Mesendoderm (in vitro differentiated cells): Measurements from ENCODE around the gene SPATA33.
"Not testable (repeated sequence)": the region's sequence is repeated elsewhere in the genome, so short reads cannot be mapped to it uniquely, and the experiment has no call there.

Experiments used
- DNase-seq: peaks from one replicate; pipeline ENCODE4 v3.0.0; 2013
- H2AK5ac ChIP-seq: 2 replicates; pipeline ENCODE4 v1.6.1; 2013; ENCODE audit warnings: low read length, inconsistent platforms
- H2BK120ac ChIP-seq: 2 replicates; pipeline ENCODE4 v1.6.1; 2013; ENCODE audit warnings: low read depth, mild to moderate bottlenecking, low read length, moderate library complexity, mixed read lengths
- H2BK15ac ChIP-seq: replicated peaks from 2 replicates; pipeline ENCODE4 v1.6.1; 2013; ENCODE audit warnings: low read depth, mild to moderate bottlenecking, moderate library complexity
- H2BK5ac ChIP-seq: 2 replicates; pipeline ENCODE4 v1.6.1; 2013; ENCODE audit warnings: low read length, inconsistent platforms
- H3K18ac ChIP-seq: 2 replicates; pipeline ENCODE4 v1.6.1; 2013; ENCODE audit warnings: mild to moderate bottlenecking, low read length, mixed read lengths
- H3K23ac ChIP-seq: one replicate; pipeline ENCODE4 v1.6.1; 2013; ENCODE audit warnings: low read length
- H3K27ac ChIP-seq: 2 replicates; pipeline ENCODE4 v1.5.1; 2013; ENCODE audit warnings: low read depth, mild to moderate bottlenecking, inconsistent platforms, low read length, moderate library complexity
- H3K27me3 ChIP-seq: 2 replicates; pipeline ENCODE4 v1.6.1; 2013; ENCODE audit warnings: low read length, control low read depth, mild to moderate bottlenecking, inconsistent platforms; ENCODE audit not compliant: insufficient read depth, poor library complexity
- H3K36me3 ChIP-seq: 2 replicates; pipeline ENCODE4 v1.6.1; 2013; ENCODE audit warnings: low read length, inconsistent platforms; ENCODE audit not compliant: control insufficient read depth, insufficient read depth
- H3K4ac ChIP-seq: one replicate; pipeline ENCODE4 v1.6.1; 2013; ENCODE audit warnings: low read depth, mild to moderate bottlenecking, low read length, moderate library complexity
- H3K4me1 ChIP-seq: 2 replicates; pipeline ENCODE4 v1.6.1; 2013; ENCODE audit warnings: low read depth, low read length, inconsistent platforms; ENCODE audit not compliant: control insufficient read depth
- H3K4me2 ChIP-seq: 2 replicates; pipeline ENCODE4 v1.6.1; 2013; ENCODE audit warnings: low read length
- H3K4me3 ChIP-seq: 2 replicates; pipeline ENCODE4 v1.5.1; 2013; ENCODE audit warnings: mild to moderate bottlenecking, low read length
- H3K56ac ChIP-seq: one replicate; pipeline ENCODE4 v1.6.1; 2013; ENCODE audit warnings: low read length
- H3K79me1 ChIP-seq: 2 replicates; pipeline ENCODE4 v1.6.1; 2013; ENCODE audit warnings: low read length, inconsistent platforms
- H3K79me2 ChIP-seq: 2 replicates; pipeline ENCODE4 v1.6.1; 2013; ENCODE audit warnings: mild to moderate bottlenecking, low read length; ENCODE audit not compliant: control insufficient read depth, insufficient read depth
- H3K9ac ChIP-seq: 2 replicates; pipeline ENCODE4 v1.6.1; 2013; ENCODE audit warnings: low read length, inconsistent platforms
- H4K5ac ChIP-seq: one replicate; pipeline ENCODE4 v1.6.1; 2013; ENCODE audit warnings: low read length
- H4K8ac ChIP-seq: one replicate; pipeline ENCODE4 v1.6.1; 2013; ENCODE audit warnings: low read depth, mild to moderate bottlenecking, control low read depth, low read length, moderate library complexity
- WGBS: extraction: QIAGEN DNeasy Blood & Tissue Kit; methylation state at CpG from one replicate; pipeline ENCODE4 v1.1.7; 2013; ENCODE audit warnings: low lambda C conversion rate, missing lambda C conversion rate; ENCODE audit not compliant: insufficient coverage; ENCODE audit errors: extremely low coverage; 5-methylcytosine and 5-hydroxymethylcytosine counted together

SPATA33 gene

DNA sequence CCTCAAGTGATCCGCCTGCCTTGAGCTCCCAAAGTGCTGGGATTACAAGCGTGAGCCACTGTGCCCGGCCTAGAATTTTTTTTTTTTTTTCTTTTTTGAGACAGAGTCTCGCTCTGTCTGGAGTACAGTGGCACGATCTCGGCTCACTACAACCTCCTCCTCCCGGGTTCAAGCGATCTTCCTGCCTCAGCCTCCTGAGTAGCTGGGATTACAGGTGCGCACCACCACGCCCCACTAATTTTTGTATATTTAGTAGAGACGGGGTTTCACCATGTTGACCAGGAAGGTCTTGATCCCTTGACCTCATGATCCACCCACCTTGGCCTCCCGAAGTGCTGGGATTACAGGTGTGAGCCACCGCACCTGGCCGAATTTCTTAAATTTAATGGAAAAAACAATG lies 41.1 kb downstream of the SPATA33 start:
- H3K23ac ChIP-seq, H4K5ac ChIP-seq, H4K8ac ChIP-seq, H3K36me3 ChIP-seq, H3K4me2 ChIP-seq, H3K4me3 ChIP-seq, H3K27ac ChIP-seq, H3K79me1 ChIP-seq, H3K18ac ChIP-seq, H2BK120ac ChIP-seq, H2BK15ac ChIP-seq, H2AK5ac ChIP-seq, H2BK5ac ChIP-seq, H3K79me2 ChIP-seq, H3K9ac ChIP-seq, DNase-seq, H3K4me1 ChIP-seq, H3K56ac ChIP-seq, H3K27me3 ChIP-seq, H3K4ac ChIP-seq: not testable (repeated sequence)
- WGBS = no CpG with 5 or more reads among the region's 14 CpGs

- not testable (repeated sequence) for H3K4me3 ChIP-seq, H4K8ac ChIP-seq, H3K23ac ChIP-seq, H2BK120ac ChIP-seq, H3K4ac ChIP-seq, DNase-seq, H3K79me2 ChIP-seq, H3K4me1 ChIP-seq, H3K27ac ChIP-seq, H2BK5ac ChIP-seq, H2AK5ac ChIP-seq, H4K5ac ChIP-seq, H3K18ac ChIP-seq, H3K36me3 ChIP-seq, H3K27me3 ChIP-seq, H3K79me1 ChIP-seq, H2BK15ac ChIP-seq
- peak overlapping the region; percentile 35 for H3K4me2 ChIP-seq
- H3K56ac ChIP-seq = peak overlapping the region; percentile 69
- peak overlapping the region; percentile 71 for H3K9ac ChIP-seq
- no CpG with 5 or more reads among the region's 18 CpGs for WGBS
Observed at GRCh38 chr16:89699629-89700099, 42.0 kb downstream of the SPATA33 start.

DNA sequence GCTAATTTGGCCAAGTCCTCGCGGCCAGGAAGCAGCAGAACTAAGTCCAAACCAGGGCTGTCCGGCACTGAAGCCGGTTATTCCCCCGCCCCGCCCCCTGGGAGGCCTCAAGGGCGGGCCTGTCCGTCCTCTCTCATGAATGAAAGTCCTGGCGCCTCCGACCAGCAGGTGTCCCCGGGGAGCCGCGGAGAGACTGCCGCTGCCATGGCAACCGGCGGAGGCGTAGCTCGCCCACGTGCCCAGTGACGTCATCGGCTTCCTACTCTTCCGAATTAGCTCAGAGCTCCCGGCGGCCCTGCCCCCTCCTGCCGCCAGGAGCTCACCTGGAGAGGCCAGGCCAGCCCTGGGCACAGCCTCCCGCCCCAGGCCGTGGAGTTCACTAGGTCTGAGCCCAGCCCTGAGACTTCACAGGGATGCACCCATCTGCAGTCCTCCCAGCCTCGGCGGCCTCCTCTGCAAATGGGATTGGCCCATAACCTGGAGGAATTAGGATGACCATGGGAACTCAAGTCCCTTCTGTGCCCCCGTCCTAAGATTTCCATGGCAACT lies 42.5 kb downstream of the SPATA33 start:
- H3K4me3 ChIP-seq = peak overlapping the region; percentile 74
- H3K4ac ChIP-seq = no peak overlapping the region
- H2BK15ac ChIP-seq = no peak overlapping the region
- H3K4me1 ChIP-seq = peaks cover 7% of the 10 kb centered on the region
- H3K79me1 ChIP-seq = no peaks in the 10 kb centered on the region
- peaks cover 2% of the 10 kb centered on the region for H3K36me3 ChIP-seq
- H3K56ac ChIP-seq = peak overlapping the region; percentile 90
- no peak overlapping the region for H3K18ac ChIP-seq
- H3K27ac ChIP-seq = no peak overlapping the region
- peak overlapping the region; percentile 80 for H3K9ac ChIP-seq
- no peak overlapping the region for H4K5ac ChIP-seq
- no peak overlapping the region for H2BK5ac ChIP-seq
- DNase-seq = peak; percentile 100
- H3K4me2 ChIP-seq = peak overlapping the region; percentile 88
- no peaks in the 10 kb centered on the region for H3K27me3 ChIP-seq
- H2AK5ac ChIP-seq = no peak overlapping the region
- no CpG with 5 or more reads among the region's 30 CpGs for WGBS
- H3K79me2 ChIP-seq = no peaks in the 10 kb centered on the region
- H4K8ac ChIP-seq = no peak overlapping the region
- H3K23ac ChIP-seq = peak overlapping the region; percentile 80
- H2BK120ac ChIP-seq = no peak overlapping the region

- DNase-seq = peak; percentile 83
- H3K56ac ChIP-seq = peak overlapping the region; percentile 90
- no peak overlapping the region for H2BK120ac ChIP-seq
- H3K4me3 ChIP-seq = peak overlapping the region; percentile 74
- H3K23ac ChIP-seq = peak overlapping the region; percentile 80
- H3K27ac ChIP-seq = peak overlapping the region; percentile 55
- WGBS = no CpG with 5 or more reads among the region's 78 CpGs
- no peaks in the 10 kb centered on the region for H3K27me3 ChIP-seq
- peak overlapping the region; percentile 88 for H3K4me2 ChIP-seq
- no peak overlapping the region for H3K4ac ChIP-seq
- H3K4me1 ChIP-seq = peaks cover 7% of the 10 kb centered on the region
- H3K79me1 ChIP-seq = no peaks in the 10 kb centered on the region
- H4K5ac ChIP-seq = no peak overlapping the region
- no peak overlapping the region for H3K18ac ChIP-seq
- H3K79me2 ChIP-seq = no peaks in the 10 kb centered on the region
- H2BK5ac ChIP-seq = no peak overlapping the region
- no peak overlapping the region for H4K8ac ChIP-seq
- H3K36me3 ChIP-seq = peaks cover 2% of the 10 kb centered on the region
- H2BK15ac ChIP-seq = no peak overlapping the region
- H3K9ac ChIP-seq = peak overlapping the region; percentile 80
- H2AK5ac ChIP-seq = no peak overlapping the region
Observed at GRCh38 chr16:89700649-89701424, 43.2 kb downstream of the SPATA33 start.

GRCh38 chr16:89701425-89702406 lies 44.1 kb downstream of the SPATA33 start, which contains the start of gene SPATA2L:
Gene SPATA2L, minus strand, starts transcription at chr16:89701705. Its CDS starts 473 bp downstream, at chr16:89701232.
- Histone ChIP-seq H3K18ac (no peak within 1 kb of the TSS), H3K27me3 (no peaks in the 10 kb centered on the region), H3K4me3 (peak within 1 kb of the TSS; percentile 74), H3K9ac (peak within 1 kb of the TSS; percentile 80), H2BK5ac (no peak within 1 kb of the TSS), H3K79me2 (no peaks in the 10 kb centered on the region), H3K4me2 (peak within 1 kb of the TSS; percentile 88), H2BK120ac (no peak within 1 kb of the TSS), H2BK15ac (no peak within 1 kb of the TSS), H3K23ac (peak within 1 kb of the TSS; percentile 80), H3K56ac (peak within 1 kb of the TSS; percentile 90), H4K8ac (no peak within 1 kb of the TSS), H2AK5ac (no peak within 1 kb of the TSS), H3K4ac (no peak within 1 kb of the TSS), H3K27ac (peak within 1 kb of the TSS; percentile 55), H4K5ac (no peak within 1 kb of the TSS), H3K4me1 (peaks cover 7% of the 10 kb centered on the region), H3K36me3 (peaks cover 2% of the 10 kb centered on the region), H3K79me1 (no peaks in the 10 kb centered on the region)
- DNase-seq = peak; percentile 98
- WGBS = no CpG with 5 or more reads among the region's 97 CpGs
